ENCODE results near the gene AK8. TPM values are rescaled to one million over a fixed set of nuclear protein-coding genes. Genes with fewer than 3 reads are reported as not detected.

AK8 gene
- total and polyA plus RNA-seq, 4 donors, result 0.07 to 0.26 (median 0.11) TPM

DNA sequence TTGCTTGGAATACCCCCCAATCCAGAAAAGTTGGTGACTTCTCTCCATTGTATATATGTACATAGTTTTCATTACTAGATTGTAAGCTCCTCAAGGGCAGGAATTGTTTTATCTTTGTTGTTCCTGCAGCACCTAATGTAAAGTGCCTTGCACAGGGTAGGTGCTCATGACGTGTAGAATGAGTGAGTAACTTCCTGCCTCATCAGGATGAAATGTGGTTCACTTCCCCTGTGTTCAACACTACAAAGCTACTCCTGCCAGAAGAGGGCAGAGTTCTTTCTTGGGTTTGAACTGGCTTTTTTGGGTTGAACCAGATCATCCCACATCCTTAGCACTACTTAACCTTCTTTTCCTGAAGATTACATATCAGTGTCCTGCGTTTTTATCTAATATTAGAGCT lies 183.9 kb downstream of the AK8 start:
- Histone ChIP-seq H3K9me3 (ENCODE audit: control insufficient read depth in 4 of 4, low read length in 3 of 4) (peaks cover 2 to 17% (median 5%) of the 10 kb centered on the region in 4 donors), H3K4me3 (ENCODE audit: low read depth in 1 of 3, low read length in 3 of 3) (no peak overlapping the region), H3K4me1 (ENCODE audit: control insufficient read depth in 4 of 4, insufficient read depth in 4 of 4, low read length in 3 of 4) (no peaks in the 10 kb centered on the region), H3K27ac (ENCODE audit: low read depth in 1 of 2, low read length in 2 of 2) (no peak overlapping the region), H3K9ac (ENCODE audit: low read depth in 1 of 2, low read length in 2 of 2) (no peak overlapping the region), H3K27me3 (ENCODE audit: control insufficient read depth in 4 of 4, insufficient read depth in 4 of 4, low read length in 3 of 4) (no peaks in the 10 kb centered on the region), H3K36me3 (ENCODE audit: control insufficient read depth in 4 of 4, insufficient read depth in 3 of 4, low read depth in 1 of 4, low read length in 3 of 4) (peaks cover 0 to 11% (median 7%) of the 10 kb centered on the region in 4 donors)
- 48% methylated on average over 2 of the region's 2 CpGs for WGBS
- no peak for DNase-seq (ENCODE audit: low spot score)
- peak in 1 of 2 donors; percentile 24 for TF ChIP-seq RAD21 (IDR thresholded peaks at IDR 0.05)
- no peak for TF ChIP-seq NR2F2 (IDR thresholded peaks at IDR 0.05)

DNA sequence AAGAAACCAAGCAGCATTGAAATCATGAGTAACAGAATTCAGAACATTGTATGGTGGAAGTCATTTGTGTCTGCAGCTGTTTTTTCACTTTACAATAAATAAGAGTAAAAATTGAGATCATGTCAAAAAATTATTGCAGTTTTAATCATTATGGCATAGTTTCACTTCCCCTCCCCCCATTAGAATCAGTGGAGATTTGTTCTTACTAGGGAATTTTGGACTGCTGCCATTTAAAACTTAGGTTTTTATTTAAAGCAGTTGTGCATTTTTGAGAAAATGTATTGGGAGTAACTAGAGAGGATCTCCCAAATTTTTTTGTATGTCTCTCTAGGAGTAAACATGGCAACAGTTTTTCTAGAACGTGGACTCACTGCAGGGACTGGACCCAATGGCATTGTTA lies 187.4 kb downstream of the AK8 start:
- Histone ChIP-seq H3K4me3 (ENCODE audit: low read depth in 1 of 3, low read length in 3 of 3) (no peak overlapping the region), H3K9me3 (ENCODE audit: control insufficient read depth in 4 of 4, low read length in 3 of 4) (no peaks in the 10 kb centered on the region), H3K27ac (ENCODE audit: low read depth in 1 of 2, low read length in 2 of 2) (no peak overlapping the region), H3K36me3 (ENCODE audit: control insufficient read depth in 4 of 4, insufficient read depth in 3 of 4, low read depth in 1 of 4, low read length in 3 of 4) (peaks cover 3 to 34% (median 26%) of the 10 kb centered on the region in 4 donors), H3K4me1 (ENCODE audit: control insufficient read depth in 4 of 4, insufficient read depth in 4 of 4, low read length in 3 of 4) (no peaks in the 10 kb centered on the region), H3K27me3 (ENCODE audit: control insufficient read depth in 4 of 4, insufficient read depth in 4 of 4, low read length in 3 of 4) (no peaks in the 10 kb centered on the region), H3K9ac (ENCODE audit: low read depth in 1 of 2, low read length in 2 of 2) (no peak overlapping the region)
- TF ChIP-seq GABPA (IDR thresholded peaks at IDR 0.05 in 1 of 2, conservative IDR thresholded peaks at IDR 0.05 in 1 of 2), result no peak
- TF ChIP-seq HNF4G (IDR thresholded peaks at IDR 0.05), result no peak
- no peak for TF ChIP-seq NR2F2 (IDR thresholded peaks at IDR 0.05)
- TF ChIP-seq RXRA (IDR thresholded peaks at IDR 0.05), result no peak
- TF ChIP-seq, protein P1, sequence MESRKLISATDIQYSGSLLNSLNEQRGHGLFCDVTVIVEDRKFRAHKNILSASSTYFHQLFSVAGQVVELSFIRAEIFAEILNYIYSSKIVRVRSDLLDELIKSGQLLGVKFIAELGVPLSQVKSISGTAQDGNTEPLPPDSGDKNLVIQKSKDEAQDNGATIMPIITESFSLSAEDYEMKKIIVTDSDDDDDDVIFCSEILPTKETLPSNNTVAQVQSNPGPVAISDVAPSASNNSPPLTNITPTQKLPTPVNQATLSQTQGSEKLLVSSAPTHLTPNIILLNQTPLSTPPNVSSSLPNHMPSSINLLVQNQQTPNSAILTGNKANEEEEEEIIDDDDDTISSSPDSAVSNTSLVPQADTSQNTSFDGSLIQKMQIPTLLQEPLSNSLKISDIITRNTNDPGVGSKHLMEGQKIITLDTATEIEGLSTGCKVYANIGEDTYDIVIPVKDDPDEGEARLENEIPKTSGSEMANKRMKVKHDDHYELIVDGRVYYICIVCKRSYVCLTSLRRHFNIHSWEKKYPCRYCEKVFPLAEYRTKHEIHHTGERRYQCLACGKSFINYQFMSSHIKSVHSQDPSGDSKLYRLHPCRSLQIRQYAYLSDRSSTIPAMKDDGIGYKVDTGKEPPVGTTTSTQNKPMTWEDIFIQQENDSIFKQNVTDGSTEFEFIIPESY (IDR thresholded peaks at IDR 0.05), result no peak
- TF ChIP-seq YY1 (IDR thresholded peaks at IDR 0.05), result no peak
- TF ChIP-seq, protein P2, sequence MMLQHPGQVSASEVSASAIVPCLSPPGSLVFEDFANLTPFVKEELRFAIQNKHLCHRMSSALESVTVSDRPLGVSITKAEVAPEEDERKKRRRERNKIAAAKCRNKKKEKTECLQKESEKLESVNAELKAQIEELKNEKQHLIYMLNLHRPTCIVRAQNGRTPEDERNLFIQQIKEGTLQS (IDR thresholded peaks at IDR 0.05), result no peak
- TF ChIP-seq JUND (IDR thresholded peaks at IDR 0.05), result no peak
- TF ChIP-seq, protein P3, sequence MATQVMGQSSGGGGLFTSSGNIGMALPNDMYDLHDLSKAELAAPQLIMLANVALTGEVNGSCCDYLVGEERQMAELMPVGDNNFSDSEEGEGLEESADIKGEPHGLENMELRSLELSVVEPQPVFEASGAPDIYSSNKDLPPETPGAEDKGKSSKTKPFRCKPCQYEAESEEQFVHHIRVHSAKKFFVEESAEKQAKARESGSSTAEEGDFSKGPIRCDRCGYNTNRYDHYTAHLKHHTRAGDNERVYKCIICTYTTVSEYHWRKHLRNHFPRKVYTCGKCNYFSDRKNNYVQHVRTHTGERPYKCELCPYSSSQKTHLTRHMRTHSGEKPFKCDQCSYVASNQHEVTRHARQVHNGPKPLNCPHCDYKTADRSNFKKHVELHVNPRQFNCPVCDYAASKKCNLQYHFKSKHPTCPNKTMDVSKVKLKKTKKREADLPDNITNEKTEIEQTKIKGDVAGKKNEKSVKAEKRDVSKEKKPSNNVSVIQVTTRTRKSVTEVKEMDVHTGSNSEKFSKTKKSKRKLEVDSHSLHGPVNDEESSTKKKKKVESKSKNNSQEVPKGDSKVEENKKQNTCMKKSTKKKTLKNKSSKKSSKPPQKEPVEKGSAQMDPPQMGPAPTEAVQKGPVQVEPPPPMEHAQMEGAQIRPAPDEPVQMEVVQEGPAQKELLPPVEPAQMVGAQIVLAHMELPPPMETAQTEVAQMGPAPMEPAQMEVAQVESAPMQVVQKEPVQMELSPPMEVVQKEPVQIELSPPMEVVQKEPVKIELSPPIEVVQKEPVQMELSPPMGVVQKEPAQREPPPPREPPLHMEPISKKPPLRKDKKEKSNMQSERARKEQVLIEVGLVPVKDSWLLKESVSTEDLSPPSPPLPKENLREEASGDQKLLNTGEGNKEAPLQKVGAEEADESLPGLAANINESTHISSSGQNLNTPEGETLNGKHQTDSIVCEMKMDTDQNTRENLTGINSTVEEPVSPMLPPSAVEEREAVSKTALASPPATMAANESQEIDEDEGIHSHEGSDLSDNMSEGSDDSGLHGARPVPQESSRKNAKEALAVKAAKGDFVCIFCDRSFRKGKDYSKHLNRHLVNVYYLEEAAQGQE (IDR thresholded peaks at IDR 0.05), result no peak
- no peak for TF ChIP-seq EGR1 (IDR thresholded peaks at IDR 0.05; ENCODE audit: low read depth in 2 of 2)
- no peak for TF ChIP-seq HNF4A (conservative IDR thresholded peaks at IDR 0.05)
- no peak for TF ChIP-seq SP1 (IDR thresholded peaks at IDR 0.05)
- TF ChIP-seq, protein P4, sequence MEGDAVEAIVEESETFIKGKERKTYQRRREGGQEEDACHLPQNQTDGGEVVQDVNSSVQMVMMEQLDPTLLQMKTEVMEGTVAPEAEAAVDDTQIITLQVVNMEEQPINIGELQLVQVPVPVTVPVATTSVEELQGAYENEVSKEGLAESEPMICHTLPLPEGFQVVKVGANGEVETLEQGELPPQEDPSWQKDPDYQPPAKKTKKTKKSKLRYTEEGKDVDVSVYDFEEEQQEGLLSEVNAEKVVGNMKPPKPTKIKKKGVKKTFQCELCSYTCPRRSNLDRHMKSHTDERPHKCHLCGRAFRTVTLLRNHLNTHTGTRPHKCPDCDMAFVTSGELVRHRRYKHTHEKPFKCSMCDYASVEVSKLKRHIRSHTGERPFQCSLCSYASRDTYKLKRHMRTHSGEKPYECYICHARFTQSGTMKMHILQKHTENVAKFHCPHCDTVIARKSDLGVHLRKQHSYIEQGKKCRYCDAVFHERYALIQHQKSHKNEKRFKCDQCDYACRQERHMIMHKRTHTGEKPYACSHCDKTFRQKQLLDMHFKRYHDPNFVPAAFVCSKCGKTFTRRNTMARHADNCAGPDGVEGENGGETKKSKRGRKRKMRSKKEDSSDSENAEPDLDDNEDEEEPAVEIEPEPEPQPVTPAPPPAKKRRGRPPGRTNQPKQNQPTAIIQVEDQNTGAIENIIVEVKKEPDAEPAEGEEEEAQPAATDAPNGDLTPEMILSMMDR (IDR thresholded peaks at IDR 0.05; ENCODE audit: low read depth, low read length, missing input control), result no peak
- no peak for TF ChIP-seq RAD21 (IDR thresholded peaks at IDR 0.05)
- TF ChIP-seq, protein P5, sequence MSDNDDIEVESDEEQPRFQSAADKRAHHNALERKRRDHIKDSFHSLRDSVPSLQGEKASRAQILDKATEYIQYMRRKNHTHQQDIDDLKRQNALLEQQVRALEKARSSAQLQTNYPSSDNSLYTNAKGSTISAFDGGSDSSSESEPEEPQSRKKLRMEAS (IDR thresholded peaks at IDR 0.05), result no peak
- no peak for TF ChIP-seq FOXA2 (IDR thresholded peaks at IDR 0.05)
- no peak for TF ChIP-seq TAF1 (conservative IDR thresholded peaks at IDR 0.05)
- no peak for TF ChIP-seq FOXA1 (IDR thresholded peaks at IDR 0.05)
- no peak for DNase-seq (ENCODE audit: low spot score)
- WGBS, result 94% methylated on average over 1 of the region's 1 CpG
